Activated T-helper 17 cell treated with anti-CD3 and anti-CD28 coated beads, Interleukin-2, amount 50 U/mL, for 72 hours (primary cell): ENCODE measurements around the gene SPATA1. TPM values are rescaled to one million over a fixed set of nuclear protein-coding genes. Genes with fewer than 3 reads are reported as not detected.

ENCODE experiments used
- ATAC-seq: fragments of 150-1000 bp; cut with Tn5 transposase; replicated peaks from 2 replicates; pipeline ENCODE4 v1.10.0; 2021; ENCODE audit warnings: mild to moderate bottlenecking, moderate library complexity
- H3K27ac Mint-ChIP-seq: one replicate; pipeline ENCODE4 v1.8.0; 2022; ENCODE audit warnings: mixed read lengths
- H3K27me3 Mint-ChIP-seq: one replicate; pipeline ENCODE4 v1.8.0; 2022; ENCODE audit warnings: mixed read lengths
- H3K36me3 Mint-ChIP-seq: one replicate; pipeline ENCODE4 v1.8.0; 2022; ENCODE audit warnings: low read depth, mild to moderate bottlenecking, mixed read lengths
- H3K4me1 Mint-ChIP-seq: one replicate; pipeline ENCODE4 v1.8.0; 2022; ENCODE audit warnings: mixed read lengths
- H3K4me3 Mint-ChIP-seq: one replicate; pipeline ENCODE4 v1.8.0; 2022; ENCODE audit warnings: mild to moderate bottlenecking, mixed read lengths
- H3K9me3 Mint-ChIP-seq: one replicate; pipeline ENCODE4 v1.8.0; 2022; ENCODE audit warnings: mixed read lengths
- total RNA-seq, 2 donors: library from RNA; stranded (reverse); gene quantifications; one replicate each; pipeline ENCODE4 v1.2.3, GENCODE V29; 2022

SPATA1 gene
- total RNA-seq, 2 donors from 2014 or later, result 0.65 to 1.7 TPM

- H3K9me3 Mint-ChIP-seq, result peaks cover 3% of the 10 kb centered on the region
- H3K27ac Mint-ChIP-seq, result no peak overlapping the region
- H3K36me3 Mint-ChIP-seq, result no peaks in the 10 kb centered on the region
- H3K27me3 Mint-ChIP-seq, result peaks cover 4% of the 10 kb centered on the region
- no peak for ATAC-seq
- H3K4me1 Mint-ChIP-seq, result peaks cover 22% of the 10 kb centered on the region
- H3K4me3 Mint-ChIP-seq, result no peak overlapping the region
Measured at GRCh38 chr1:84597011-84597410, 90.8 kb downstream of the SPATA1 start.

DNA sequence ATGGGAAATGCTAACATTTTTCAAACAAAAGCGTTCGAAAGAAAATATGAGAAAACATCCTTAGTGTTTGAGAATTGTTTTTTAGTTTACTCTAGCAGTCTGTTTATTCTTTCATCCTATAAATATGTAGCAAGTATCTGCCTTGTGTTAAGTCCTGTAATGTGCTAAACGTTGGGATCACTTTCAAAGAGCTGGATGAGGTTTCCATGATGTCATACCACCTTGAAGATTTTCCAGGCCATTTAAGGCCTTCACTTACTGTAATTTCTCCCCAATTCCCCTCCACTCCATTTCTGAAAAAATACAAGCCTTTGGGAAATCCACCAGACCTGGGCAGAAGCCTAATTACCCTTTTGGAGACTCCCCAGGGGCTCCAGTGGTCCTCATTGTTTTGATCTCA, 92.2 kb downstream of the SPATA1 start:
- ATAC-seq, result no peak
- H3K36me3 Mint-ChIP-seq, result no peaks in the 10 kb centered on the region
- H3K27ac Mint-ChIP-seq, result peak overlapping the region; percentile 94
- H3K9me3 Mint-ChIP-seq, result peaks cover 3% of the 10 kb centered on the region
- no peaks in the 10 kb centered on the region for H3K27me3 Mint-ChIP-seq
- peak overlapping the region; percentile 65 for H3K4me3 Mint-ChIP-seq
- peaks cover 22% of the 10 kb centered on the region for H3K4me1 Mint-ChIP-seq

DNA sequence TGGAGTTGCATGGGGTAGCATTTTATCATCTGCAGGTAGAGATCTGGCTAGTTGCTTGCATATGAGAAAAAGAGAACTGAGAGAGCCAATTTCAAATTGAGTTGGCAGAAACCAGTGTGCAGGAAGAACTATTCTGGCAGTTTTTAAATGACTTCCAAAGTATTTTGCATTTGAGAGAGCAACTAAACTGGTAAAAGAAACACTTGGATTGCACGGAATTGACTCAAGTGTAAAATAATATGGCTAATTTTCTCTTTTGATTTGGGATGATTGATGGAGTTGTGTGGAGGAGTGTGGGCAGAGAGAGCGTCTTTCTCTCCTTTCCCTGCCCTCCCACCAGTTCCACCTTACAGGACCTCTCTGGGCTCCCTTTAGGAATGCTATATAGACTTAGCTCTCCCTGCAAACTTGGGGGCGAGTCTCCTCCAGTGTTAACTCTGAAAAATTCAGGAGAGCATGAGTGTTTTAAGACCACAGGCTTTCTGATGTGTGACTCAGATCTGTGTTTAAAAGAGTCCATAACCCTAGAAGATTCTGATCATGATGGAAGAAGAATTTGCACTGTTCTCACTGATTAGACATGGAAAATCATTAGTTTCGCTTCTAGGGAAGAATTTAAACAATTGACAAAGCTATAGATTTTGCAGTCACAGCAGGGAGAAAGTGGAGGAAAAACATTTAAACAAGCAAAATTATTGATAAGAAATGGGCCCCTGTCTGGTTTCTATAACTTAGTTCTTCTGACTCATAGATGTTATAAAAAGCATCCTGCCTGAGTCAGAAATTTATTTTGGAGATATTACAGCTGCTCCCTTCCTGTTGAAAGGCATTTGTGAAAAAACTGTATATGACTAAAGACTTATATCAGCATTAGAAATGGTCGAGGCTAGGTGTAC, 92.9 kb downstream of the SPATA1 start:
- H3K36me3 Mint-ChIP-seq, result no peaks in the 10 kb centered on the region
- peak overlapping the region; percentile 65 for H3K4me3 Mint-ChIP-seq
- no peaks in the 10 kb centered on the region for H3K27me3 Mint-ChIP-seq
- peak overlapping the region; percentile 94 for H3K27ac Mint-ChIP-seq
- peaks cover 22% of the 10 kb centered on the region for H3K4me1 Mint-ChIP-seq
- ATAC-seq, result peak; percentile 87
- peaks cover 4% of the 10 kb centered on the region for H3K9me3 Mint-ChIP-seq

DNA sequence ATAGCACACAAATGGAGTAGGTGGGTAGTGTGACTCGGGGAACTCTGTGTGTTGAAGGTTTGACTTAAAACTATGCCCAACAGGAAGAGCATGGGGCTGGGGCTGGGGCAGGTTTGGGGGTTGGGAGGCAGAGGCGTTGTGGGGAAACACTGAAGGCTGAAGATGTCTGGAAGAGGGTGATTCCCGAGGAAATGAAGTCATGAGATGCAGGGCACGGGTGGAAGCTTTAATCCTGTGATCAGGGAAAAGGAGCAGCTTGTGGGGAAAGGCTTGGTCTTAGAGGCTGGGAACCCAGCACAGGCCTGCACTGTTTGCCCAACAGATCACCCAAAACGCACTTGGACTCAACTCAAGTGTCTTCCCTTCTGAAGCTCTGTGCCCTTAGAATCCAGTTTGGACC, 94.6 kb downstream of the SPATA1 start:
- no peak for ATAC-seq
- H3K36me3 Mint-ChIP-seq, result no peaks in the 10 kb centered on the region

GRCh38 chr1:84603223-84603622, 97.0 kb downstream of the SPATA1 start:
- peaks cover 7% of the 10 kb centered on the region for H3K27me3 Mint-ChIP-seq
- H3K27ac Mint-ChIP-seq, result no peak overlapping the region
- ATAC-seq, result no peak
- H3K4me3 Mint-ChIP-seq, result no peak overlapping the region
- peaks cover 20% of the 10 kb centered on the region for H3K4me1 Mint-ChIP-seq
- peaks cover 20% of the 10 kb centered on the region for H3K9me3 Mint-ChIP-seq
- H3K36me3 Mint-ChIP-seq, result no peaks in the 10 kb centered on the region

More for the DNA sequence above, 94.6 kb downstream of the SPATA1 start:
- Mint-ChIP-seq H3K27ac (peak overlapping the region; percentile 94), H3K9me3 (peaks cover 10% of the 10 kb centered on the region), H3K27me3 (no peaks in the 10 kb centered on the region), H3K4me3 (no peak overlapping the region), H3K4me1 (peaks cover 22% of the 10 kb centered on the region)

DNA sequence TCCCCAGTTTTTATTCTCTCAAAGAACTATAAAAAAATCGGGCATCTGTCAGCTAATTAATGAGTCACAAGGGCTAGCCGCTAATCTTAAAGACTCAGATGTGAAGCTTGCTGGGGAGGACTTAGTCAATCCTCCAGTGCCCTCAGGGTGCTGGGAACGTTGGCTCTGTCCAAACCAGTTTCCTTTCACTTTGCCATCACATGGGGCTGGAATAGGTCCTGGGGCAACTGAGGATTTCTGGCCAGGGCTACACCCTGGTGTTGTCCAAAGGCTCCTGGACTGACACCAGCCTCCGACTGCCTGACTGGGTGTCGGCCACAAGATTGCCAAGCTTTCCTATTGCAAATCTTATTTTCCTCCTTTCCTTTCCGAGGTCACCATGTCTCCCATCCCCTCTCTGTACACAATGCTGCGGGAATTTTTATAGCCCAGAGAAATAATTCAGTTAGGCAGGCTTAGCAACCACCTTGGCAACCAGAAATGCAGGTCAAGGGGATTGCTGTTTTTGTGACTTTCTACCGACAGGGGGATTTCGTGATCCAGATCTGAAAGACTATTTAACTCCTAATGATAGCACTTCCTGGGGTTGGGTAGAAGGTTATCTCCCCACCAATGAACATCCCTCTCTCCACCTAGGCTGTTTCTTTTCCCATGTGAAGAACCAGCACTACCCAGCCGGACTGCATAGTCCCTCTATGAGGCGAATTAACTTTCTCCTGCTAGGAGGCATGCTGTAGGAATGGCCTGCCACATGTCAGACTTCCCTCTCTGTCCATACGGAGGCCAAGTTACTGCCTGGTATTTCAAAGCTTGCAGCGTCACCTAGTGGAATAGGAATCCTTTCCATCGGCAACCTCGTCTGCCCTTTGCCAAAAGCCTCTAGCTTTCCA, 98.0 kb downstream of the SPATA1 start:
- no peak for ATAC-seq
- Mint-ChIP-seq H3K9me3 (peaks cover 20% of the 10 kb centered on the region), H3K36me3 (no peaks in the 10 kb centered on the region), H3K27me3 (peaks cover 7% of the 10 kb centered on the region), H3K27ac (no peak overlapping the region), H3K4me1 (peaks cover 10% of the 10 kb centered on the region), H3K4me3 (no peak overlapping the region)

- no peak overlapping the region for H3K27ac Mint-ChIP-seq
- no peak for ATAC-seq
- peaks cover 17% of the 10 kb centered on the region for H3K9me3 Mint-ChIP-seq
- H3K27me3 Mint-ChIP-seq, result peaks cover 7% of the 10 kb centered on the region
- no peak overlapping the region for H3K4me3 Mint-ChIP-seq
- peaks cover under 1% of the 10 kb centered on the region for H3K4me1 Mint-ChIP-seq
- H3K36me3 Mint-ChIP-seq, result no peaks in the 10 kb centered on the region
Measured at GRCh38 chr1:84605157-84605556, 99.0 kb downstream of the SPATA1 start.

DNA sequence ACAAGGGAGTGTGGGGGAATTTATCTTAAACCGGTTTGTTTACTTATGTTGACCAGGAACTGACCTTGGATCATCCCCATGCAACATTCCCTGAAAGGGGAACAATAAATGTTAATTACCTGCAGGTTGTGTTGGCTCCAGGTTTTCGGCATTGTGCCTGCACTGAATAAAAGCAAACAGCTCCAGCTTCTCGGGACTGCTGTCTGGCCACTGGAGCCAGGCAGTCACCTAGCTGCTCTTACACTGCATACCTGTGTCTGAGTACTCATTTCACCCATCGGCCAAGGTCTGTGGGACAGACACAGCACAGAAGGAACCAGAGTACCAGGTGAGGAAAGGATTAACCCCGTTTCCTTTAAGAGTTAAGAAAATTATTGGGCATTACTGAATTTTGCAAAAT, 100.8 kb downstream of the SPATA1 start:
- H3K4me3 Mint-ChIP-seq, result no peak overlapping the region
- no peaks in the 10 kb centered on the region for H3K36me3 Mint-ChIP-seq
- peaks cover 7% of the 10 kb centered on the region for H3K27me3 Mint-ChIP-seq
- H3K9me3 Mint-ChIP-seq, result peaks cover 17% of the 10 kb centered on the region
- H3K4me1 Mint-ChIP-seq, result no peaks in the 10 kb centered on the region
- ATAC-seq, result no peak
- H3K27ac Mint-ChIP-seq, result no peak overlapping the region

GRCh38 chr1:84611091-84611490, 104.9 kb downstream of the SPATA1 start:
- Mint-ChIP-seq H3K4me1 (no peaks in the 10 kb centered on the region), H3K4me3 (no peak overlapping the region), H3K9me3 (peaks cover 14% of the 10 kb centered on the region), H3K36me3 (no peaks in the 10 kb centered on the region), H3K27ac (peak overlapping the region; percentile 53), H3K27me3 (peaks cover 11% of the 10 kb centered on the region)
- ATAC-seq, result no peak

GRCh38 chr1:84611796-84612195, 105.6 kb downstream of the SPATA1 start:
- H3K27me3 Mint-ChIP-seq, result peaks cover 7% of the 10 kb centered on the region
- no peaks in the 10 kb centered on the region for H3K4me1 Mint-ChIP-seq
- peak; percentile 37 for ATAC-seq
- H3K27ac Mint-ChIP-seq, result peak overlapping the region; percentile 53
- peaks cover 7% of the 10 kb centered on the region for H3K9me3 Mint-ChIP-seq
- no peak overlapping the region for H3K4me3 Mint-ChIP-seq
- H3K36me3 Mint-ChIP-seq, result no peaks in the 10 kb centered on the region

GRCh38 chr1:84613026-84613425, 106.8 kb downstream of the SPATA1 start:
- Mint-ChIP-seq H3K4me3 (no peak overlapping the region), H3K36me3 (no peaks in the 10 kb centered on the region), H3K4me1 (no peaks in the 10 kb centered on the region), H3K9me3 (peaks cover 6% of the 10 kb centered on the region), H3K27me3 (peaks cover 7% of the 10 kb centered on the region), H3K27ac (no peak overlapping the region)
- no peak for ATAC-seq

- Mint-ChIP-seq H3K4me1 (no peaks in the 10 kb centered on the region), H3K27ac (no peak overlapping the region)
- no peak for ATAC-seq
Measured at GRCh38 chr1:84613887-84614286, 107.7 kb downstream of the SPATA1 start.

DNA sequence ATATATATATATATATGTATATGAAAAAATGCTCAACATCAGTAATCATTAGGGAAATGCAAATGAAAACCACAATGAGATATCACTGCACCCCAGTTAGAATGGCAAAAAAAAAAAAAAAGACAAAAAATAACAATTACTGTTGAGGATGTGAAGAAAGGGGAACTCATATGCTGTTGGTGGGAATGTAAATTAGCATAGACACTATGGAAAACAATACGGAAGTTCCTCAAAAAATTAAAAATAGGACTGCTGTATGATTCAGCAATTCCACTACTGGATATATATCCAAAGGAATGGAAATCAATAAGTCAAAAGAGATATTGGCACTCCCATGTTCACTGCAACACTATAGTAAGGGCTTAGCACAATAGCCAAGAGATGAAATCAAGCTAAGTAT, 109.6 kb downstream of the SPATA1 start:
- H3K27me3 Mint-ChIP-seq, result peaks cover 7% of the 10 kb centered on the region
- no peaks in the 10 kb centered on the region for H3K36me3 Mint-ChIP-seq
- peaks cover 12% of the 10 kb centered on the region for H3K4me1 Mint-ChIP-seq
- H3K9me3 Mint-ChIP-seq, result peaks cover 6% of the 10 kb centered on the region
- H3K27ac Mint-ChIP-seq, result no peak overlapping the region
- no peak overlapping the region for H3K4me3 Mint-ChIP-seq
- no peak for ATAC-seq

More at GRCh38 chr1:84613887-84614286, 107.7 kb downstream of the SPATA1 start:
- Mint-ChIP-seq H3K36me3 (no peaks in the 10 kb centered on the region), H3K27me3 (peaks cover 7% of the 10 kb centered on the region), H3K9me3 (peaks cover 6% of the 10 kb centered on the region), H3K4me3 (no peak overlapping the region)
